DMS53 treated with DMSO at 0.1 percent for 48 hours (cell line): ENCODE data around the gene NKD1.
A peak's percentile ranks its signal among the peaks of the same experiment; 100 is the strongest.

Experiments
- DNase-seq: peaks from one replicate; lab custom pipeline; 2025; ENCODE audit not compliant: unreplicated experiment; lab: John Stamatoyannopoulos, UW

NKD1 gene, protein sequence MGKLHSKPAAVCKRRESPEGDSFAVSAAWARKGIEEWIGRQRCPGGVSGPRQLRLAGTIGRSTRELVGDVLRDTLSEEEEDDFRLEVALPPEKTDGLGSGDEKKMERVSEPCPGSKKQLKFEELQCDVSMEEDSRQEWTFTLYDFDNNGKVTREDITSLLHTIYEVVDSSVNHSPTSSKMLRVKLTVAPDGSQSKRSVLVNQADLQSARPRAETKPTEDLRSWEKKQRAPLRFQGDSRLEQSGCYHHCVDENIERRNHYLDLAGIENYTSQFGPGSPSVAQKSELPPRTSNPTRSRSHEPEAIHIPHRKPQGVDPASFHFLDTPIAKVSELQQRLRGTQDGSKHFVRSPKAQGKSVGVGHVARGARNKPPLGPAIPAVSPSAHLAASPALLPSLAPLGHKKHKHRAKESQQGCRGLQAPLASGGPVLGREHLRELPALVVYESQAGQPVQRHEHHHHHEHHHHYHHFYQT

DNA sequence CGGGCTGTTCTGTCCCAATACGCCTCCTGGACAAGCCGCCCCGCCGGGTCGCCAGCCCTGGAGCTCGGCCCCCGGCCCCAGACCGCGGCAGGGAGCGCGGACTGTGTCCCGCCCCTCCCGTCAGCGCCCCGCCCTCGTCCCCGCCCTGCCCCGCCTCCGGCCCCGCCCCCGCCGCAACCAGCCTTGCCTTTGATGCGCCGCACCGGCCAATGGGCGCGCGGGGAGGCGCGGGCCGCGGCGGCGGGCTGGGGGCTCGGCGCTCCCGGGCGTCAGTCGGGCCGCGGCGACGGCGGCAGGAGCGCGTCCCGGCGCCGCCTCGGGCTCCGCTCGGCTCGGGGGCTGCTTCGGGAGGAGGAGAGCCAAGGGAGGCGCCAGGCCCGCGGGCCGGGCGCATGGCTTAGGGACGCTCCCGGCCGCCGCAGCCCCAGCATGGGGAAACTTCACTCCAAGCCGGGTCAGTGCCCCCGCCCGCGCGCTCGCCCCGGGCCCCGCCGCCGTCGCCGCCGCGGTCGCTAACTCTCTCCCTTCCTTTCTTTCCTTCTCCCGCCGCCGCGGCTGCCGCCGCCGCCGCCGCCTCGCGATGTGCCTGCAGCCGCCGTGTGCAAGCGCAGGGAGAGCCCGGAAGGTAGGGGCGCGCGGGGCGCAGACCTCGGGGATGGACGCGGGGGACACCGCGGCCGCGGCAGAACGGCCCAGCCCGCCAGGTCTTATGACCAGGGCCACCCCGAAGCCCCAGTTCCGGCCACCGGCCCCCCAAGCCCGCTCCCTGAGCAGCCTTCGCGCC is at the start of gene NKD1:
NKD1 (plus strand) TSS at position 272 of the 784 bp plus-strand sequence; CDS start at position 430, 158 bp downstream.
- peak; percentile 25 for DNase-seq

DNA sequence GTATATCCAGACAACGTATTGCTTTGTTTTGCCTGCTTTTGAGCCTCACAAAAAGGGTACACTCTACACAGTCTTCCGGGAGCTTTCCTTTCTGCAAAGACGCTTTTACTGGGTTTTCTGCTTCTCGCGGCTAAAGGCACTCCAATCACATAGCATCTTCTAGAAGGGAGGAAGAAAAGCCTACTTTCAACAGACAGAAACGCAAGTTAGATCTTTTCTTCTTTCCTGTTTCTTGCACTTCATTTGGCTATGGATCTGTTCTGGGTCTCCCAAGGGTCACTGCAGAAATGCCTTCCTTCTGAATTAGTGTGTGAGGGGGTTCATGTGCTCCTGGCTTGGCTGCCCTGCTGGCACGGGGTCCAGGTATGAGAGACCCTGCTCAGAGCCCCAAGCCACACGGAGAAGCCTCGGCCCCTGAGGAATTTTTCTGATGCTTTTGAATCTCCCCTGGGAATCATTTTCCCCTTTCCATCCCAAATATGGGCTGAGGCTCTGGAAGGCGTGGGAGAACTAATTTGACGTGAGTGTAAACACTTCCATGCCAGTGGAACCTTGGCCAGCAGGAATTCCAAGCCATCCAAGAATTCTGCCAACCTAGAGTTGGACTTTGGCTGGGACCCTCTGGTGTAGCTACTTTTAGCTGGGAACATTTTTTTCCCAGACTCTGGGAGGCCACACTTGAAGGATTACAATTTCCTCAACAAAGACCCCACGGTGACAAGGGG is 49.6 kb upstream of the NKD1 start:
- DNase-seq: no peak

DNA sequence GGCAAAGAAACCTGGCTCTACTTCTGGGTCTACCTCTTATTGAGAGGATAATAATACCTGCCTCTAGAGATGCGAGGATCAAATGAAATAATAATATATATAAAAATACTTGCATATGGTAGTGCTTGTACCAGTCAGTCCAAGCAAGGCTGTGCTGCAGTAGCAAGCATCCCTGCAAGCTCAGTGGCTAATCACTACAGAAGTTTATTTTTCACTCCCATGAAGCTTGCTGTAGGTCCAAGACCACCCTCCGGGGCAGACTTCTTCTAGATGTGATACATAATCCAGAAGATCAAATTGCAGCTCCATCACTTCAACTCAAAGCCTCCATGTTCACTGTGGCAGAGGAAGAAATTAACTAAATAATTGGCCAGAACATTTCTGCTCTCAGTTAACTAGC is 48.9 kb upstream of the NKD1 start:
- no peak for DNase-seq

DNA sequence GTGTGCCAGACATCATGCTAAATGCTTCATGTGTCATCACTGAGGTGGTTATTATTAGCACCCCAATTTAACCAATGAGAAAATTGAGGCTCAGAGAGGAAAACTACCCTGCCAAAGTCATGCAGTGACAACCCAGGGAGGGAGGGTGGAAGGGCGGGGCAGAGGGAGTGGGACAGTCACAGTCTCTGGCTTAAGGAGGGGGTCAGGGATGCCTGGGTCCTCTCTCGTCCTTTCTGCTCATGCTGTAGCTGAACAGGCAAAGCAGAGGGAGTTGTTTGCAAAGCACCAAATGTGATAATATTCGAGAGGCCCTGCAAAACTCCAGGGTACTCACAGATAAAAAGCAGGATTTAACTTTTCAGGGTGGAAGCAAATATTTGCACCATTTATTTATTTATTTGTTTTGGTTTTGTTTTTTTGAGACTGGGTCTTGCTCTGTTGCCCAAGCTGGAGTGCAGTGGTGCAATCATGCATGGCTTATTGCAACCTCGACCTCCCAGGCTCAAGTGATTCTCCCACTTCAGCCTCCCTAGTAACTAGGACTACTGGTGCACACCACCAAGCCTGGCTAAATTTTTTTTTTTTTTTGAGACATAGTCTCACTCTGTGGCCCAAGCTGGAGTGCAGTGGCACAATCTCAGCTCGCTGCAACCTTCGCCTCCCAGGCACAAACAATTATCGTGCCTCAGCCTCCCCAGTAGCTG is 47.9 kb upstream of the NKD1 start:
- DNase-seq: no peak

DNA sequence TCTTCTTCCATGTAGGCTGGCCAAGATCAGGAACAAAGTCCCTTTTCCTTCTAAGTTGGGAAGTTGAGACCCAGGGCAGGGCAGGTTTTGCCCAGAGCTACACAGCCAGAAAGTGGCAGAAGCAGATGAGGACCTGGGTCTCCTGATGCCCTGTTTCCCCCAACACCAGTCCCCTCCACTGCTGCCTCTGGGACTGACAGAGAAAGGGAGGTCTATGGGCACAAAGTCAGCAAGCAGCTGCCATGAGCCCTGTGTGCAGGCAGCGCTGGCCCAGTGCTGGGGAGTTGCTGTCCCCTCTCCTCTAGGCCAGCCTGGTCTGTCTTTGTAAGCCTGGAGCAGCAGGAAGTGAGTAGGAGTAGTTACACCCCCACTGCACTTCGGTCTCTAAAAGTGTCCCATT is 46.9 kb upstream of the NKD1 start:
- DNase-seq: no peak

DNA sequence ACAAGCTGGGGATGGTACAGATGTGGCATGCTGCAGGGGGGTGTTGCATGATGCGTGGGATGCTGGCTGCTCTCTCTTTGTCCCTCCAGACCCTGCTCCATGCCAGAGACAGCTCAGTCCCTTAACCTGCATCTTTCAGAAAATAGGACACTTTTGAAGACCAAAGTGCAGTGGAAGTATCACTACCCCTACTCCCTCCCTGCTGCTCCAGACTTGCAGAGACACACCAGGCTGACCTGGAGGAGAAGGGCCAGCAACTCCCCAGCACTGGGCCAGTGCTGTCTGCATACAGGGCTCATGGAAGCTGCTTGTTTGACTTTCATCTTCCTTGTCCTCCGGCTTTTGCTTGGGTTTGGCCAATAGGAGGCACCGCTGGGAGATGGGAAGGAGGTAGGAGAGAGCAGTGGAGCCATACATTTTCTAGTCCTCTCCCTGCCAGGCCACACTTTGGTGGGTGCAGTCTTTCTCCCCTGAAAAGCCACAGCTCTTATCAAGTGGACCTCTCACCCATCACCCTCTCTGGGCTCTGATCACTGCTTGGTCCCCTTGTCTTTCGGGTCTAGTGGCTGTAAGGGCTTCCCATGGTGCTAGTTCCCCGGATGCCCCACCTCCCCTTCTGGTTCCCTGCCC is 46.1 kb upstream of the NKD1 start:
- no peak for DNase-seq

DNA sequence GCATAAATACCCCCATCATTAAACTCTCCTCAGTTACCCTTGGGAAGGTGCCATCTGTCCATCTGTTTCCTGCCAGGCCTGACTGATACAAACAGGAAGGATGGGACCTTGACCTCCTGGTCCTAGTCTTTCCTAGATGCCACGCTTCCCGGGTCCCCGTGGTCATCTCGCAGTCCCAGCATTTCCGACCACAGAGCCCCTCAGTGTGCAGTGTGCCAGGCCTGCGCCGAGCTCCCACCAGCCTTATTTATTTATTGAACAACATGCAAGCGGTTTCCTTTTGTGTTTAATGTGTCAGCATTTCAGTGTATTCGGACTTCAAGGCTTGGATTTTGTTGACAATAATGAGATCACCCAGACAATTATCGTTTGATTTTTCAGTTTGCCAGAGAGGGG is 45.6 kb upstream of the NKD1 start:
- no peak for DNase-seq

DNA sequence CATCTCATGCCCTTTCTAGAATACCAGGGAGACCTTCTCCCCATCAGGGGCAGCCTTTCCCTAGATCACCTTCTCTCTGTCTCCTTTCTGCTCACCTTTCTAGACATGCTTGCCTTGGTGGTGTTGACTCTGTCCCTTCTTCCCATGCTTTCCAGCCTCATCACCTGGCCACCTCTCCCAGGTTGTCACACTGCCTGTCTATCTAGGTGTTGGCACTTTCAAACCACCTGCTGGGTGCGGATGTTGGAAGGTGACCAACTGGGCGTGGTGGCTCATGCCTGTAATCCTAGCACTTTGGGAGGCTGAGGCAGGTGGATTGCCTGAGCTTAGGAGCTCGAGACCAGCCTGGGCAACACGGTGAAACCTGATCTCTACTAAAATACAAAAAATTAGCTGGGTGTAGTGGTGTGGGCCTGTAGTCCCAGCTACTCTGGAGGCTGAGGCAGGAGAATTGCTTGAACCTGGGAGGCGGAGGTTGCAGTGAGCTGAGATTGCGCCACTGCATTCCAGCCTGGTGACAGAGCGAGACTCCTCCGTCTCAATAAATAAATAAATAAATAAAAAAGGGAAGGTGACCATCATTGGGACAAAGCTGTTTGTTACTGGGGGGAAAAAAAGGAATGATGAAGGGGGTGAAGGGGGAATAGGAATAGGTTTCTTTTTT is 44.2 kb upstream of the NKD1 start:
- peak; percentile 69 for DNase-seq

DNA sequence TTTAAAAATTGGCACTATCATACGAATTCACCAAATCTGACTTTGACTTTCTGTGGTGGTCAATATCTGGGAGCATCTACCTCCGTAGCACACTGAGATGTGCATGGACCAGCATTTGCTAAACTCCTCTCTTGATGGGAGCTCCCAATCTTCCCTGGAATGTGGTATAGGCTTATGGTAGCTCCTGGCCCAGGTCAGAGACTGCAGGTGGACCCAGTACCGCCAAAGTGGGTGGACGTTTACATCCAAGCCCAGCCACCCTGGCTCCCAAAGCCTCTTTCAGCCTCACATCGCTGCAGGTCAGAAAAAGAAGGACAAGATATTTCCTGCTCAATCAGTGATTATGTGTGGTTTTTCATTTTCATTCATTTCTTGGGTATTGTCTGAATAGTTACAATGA is 43.1 kb upstream of the NKD1 start:
- DNase-seq: no peak

DNA sequence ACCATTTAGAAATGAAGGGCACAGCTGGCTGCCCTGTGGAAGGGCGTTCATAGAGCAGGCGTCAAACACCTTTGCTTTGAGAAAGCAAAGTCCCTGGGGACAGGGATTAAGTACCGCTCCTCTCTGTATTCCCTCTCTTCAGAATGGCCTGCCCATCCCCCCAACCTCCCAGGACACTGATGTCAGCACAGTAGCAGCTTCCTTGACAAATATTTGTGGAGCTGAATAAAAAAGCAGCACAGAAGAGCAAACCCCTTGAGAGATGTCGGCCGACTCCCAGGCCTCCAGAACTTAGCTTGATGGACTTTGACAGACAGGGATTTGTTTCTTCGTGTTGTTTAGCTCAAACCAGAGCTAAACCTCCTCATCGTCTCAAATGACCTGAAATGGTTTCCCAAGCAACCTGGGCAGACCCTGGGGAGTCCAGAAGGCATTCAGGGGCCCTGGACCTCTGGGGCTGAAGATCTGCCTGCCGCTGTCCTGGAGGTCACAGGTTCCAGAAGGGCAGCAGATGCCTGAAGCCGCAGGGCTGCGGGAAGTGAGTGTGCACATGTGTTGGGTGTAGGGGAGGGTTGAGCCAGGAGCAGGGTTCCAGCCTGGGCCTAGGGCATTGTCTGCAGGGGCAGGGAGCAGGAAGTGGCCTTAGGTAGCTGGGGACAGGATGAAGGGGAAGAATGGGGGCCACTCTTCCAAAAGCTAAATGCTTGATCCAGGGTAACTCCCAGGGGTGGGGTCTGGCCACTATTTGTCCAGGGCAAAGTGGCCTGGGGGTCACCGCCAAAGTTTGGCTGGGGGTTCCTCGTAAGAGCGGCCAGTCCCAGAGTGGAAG is 42.3 kb upstream of the NKD1 start:
- peak; percentile 87 for DNase-seq

DNA sequence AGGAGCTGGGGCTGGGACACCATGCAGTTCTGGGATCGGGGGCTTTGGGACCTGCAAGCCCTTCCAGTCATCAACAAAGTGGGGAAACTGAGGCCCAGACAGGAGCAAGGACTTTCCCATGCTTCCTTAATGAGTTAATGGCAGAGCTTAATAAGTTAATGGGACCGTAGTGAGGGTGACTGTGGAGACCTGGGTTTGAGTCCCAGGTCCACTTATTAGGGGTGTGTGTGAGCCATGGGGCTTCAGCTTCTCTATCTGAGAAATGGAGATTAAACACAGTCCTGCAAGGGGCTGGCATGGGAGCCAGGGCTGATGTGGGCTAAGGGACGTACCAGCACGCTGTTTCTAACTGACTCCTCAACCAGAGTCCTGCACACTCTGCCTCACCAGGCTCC is 41.7 kb upstream of the NKD1 start:
- no peak for DNase-seq

DNA sequence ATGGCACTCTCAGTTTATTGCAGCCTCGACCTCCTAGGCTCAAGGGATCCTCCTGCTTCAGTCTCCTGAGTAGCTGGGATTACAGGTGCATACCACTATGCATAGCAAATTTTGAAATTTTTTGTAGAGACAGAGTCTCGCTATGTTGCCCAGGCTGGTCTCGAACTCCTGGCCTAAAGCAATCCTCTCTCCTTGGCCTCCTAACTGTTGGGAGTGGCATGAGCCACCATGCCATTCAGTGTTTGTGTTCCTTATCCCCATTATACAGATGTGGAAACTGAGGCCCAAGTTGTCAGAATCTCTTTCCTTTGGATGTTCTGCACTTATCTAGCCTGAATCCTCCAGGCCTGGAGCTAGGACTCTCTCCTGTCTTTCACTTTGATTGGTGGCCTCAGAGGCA is 40.8 kb upstream of the NKD1 start:
- DNase-seq: no peak

DNA sequence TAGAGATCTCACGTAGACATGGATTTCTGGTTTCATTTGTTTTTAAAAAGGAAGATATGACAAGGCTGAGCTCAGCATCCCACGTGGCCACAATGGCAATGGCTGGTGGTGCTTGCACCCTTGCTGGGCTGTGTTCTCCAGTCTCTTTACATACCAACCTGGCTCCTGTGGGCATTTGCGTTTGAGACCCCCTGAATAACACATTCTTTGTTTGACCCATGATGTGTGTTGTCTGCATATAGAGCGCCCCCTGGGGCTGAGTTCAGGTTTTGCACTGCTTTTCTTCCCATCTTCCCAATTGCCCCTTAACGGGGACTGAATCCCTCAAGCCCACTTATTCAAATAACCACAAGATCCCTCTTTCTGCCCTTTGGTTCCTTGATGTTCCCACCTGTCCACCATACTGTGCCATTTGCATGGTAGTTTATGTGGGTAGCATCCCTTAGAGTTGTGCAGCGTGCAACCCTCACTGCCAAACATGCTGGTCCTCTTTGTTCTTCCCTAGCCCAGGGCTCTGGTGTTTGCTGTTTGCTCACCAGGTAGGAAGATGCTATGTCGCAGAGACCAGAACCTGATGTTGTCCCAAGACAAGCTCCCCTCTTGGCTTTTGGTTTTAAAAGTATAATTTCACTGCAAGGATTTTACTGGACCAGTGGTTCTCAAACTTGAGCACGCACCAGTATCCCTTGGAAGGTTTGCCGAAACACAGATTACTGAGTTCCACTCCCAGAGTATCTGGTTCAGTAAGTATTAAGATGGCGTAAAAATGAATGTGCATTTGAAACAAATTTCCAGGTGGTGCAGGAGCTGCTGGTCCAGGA is 38.5 kb upstream of the NKD1 start:
- DNase-seq: no peak

DNA sequence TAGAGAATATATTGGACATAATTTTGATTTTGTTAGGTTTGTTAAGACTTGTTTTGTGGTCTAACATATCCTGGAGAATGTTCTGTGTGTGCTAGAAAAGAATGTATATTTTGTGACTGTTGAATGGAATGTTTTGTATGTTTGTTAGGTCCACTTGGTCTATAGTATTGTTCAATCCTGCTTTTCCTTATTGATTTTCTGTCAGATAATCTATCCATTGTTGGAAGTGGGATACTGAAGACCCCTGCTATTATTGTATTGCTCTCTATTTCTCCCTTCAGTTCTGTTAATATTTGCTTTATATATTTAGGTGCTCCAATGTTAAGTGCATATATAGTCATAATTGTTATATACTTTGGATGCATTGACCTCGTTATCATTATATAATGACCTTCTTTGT is 33.0 kb upstream of the NKD1 start:
- DNase-seq: no peak

DNA sequence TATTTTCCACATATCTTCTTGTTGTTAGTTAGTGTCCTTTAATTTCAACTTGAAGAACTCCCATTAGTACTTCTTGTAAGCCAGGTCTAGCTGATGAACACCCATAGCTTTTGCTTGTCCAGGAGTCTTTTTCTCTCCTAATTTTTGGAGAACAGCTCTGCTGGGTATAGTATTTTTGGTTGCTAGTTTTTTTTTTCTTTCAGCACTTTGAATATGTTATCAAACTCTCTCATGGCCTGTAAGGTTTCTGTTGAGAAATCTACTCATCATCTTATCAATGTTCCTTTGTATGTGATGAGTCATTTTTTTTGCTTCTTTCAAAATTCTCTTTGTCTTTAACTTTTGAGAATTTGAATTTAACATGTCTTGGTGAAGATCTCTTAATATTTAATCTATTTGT is 31.8 kb upstream of the NKD1 start:
- no peak for DNase-seq

DNA sequence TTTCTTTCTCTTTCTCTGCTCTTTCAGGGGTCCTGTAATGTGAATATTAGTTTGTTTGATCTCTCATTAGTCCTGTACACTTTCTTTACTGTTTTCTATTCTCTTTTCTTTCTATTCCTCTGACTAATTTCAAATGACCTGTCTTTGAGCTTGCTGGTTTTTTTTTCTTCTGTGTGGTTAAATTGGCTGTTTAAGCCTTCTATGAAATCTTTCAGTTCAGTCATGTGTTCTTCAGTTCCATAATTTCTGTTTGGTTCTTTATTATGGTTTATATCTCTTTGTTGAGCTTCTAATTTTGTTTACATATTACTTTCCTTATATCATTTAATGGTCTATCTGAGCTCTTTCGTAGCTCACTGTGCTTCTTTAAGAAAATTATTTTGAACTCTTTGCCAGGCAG is 31.3 kb upstream of the NKD1 start:
- no peak for DNase-seq

DNA sequence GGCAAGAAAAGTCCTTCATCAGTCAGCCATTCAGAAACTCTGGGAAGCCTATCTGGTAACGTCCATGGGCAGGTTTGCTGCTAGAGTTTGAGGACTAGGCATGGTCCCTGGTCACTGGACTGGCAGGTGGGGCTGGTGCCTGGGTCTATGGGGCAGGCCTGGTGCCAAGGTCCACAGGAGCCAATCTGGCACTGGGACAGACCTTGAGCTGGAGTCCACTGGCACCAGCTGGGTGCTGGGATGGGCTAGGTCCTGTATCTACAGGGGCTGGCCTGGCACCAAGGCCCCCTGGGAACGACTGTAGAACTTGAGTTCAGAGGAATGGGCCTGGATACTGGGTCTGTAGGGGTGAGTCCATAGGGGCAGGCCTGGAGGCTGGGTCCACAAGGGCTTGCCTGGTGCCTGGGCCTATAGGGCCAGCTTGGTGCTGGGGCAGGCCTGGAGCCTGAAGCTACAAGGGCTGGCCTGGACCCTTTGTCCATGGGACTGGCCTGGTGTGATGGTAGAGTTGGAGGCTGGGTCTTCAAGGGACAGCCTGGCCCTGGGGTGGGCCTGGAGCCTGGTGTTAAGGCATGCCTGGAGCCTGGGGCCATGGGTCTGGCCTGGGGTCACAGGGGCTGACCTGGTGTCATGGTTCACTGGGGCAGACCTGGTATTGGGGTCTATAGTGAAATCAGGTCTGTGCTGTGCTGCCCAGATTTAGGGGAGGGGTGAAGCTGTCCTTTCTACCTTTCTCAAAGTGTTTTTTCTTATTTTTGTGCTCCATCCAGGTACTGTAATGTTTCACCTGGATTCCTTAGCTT is 30.5 kb upstream of the NKD1 start:
- no peak for DNase-seq

DNA sequence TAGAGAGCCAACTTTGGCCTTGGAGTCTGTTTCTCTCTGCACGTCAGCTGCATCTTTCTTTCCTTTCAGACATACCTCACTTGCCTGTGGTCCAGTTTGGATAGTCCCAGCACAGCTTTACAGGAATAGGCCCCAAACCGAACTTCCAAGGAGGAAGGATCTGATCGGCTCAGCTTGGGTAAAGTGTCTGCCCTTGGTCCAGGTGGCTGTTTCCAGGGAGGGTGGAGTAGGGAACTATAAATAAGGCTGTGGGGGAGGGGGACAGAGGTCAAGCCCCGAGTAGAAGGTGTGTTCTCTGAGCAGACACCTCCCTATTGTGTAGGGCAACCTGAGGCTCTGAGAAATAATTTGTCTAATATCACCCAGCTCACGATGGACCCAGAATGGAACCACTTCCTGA is 29.2 kb upstream of the NKD1 start:
- no peak for DNase-seq
